Femur (tissue), 1 donor: ENCODE results near the gene BECN2.
A peak's percentile ranks its signal among the peaks of the same experiment; 100 is the strongest.

Experiments used
- DNase-seq: peaks from one replicate; pipeline ENCODE4 v3.0.0-alpha.2; 2017

The BECN2 gene

GRCh38 chr1:241957692-241958494, at the start of gene BECN2:
Gene BECN2 (plus strand): TSS chr1:241957767. CDS start chr1:241957767, 0 bp downstream.
- DNase-seq: no peak

GRCh38 chr1:241916196-241916595, 41.4 kb upstream of the BECN2 start:
- no peak for DNase-seq

- no peak for DNase-seq
Measured at GRCh38 chr1:241917487-241917886, 40.1 kb upstream of the BECN2 start.

GRCh38 chr1:241918879-241919278, 38.7 kb upstream of the BECN2 start:
- DNase-seq: no peak

GRCh38 chr1:241924080-241924808, 33.3 kb upstream of the BECN2 start:
- DNase-seq: no peak

GRCh38 chr1:241926141-241926540, 31.4 kb upstream of the BECN2 start:
- no peak for DNase-seq

GRCh38 chr1:241927321-241927720, 30.2 kb upstream of the BECN2 start:
- DNase-seq: no peak

- DNase-seq: no peak
Measured at GRCh38 chr1:241932845-241933244, 24.7 kb upstream of the BECN2 start.

GRCh38 chr1:241934201-241934848, 23.2 kb upstream of the BECN2 start:
- DNase-seq: peak; percentile 91

- DNase-seq: peak; percentile 54
Measured at GRCh38 chr1:241934866-241935265, 22.7 kb upstream of the BECN2 start.

GRCh38 chr1:241939798-241940197, 17.8 kb upstream of the BECN2 start:
- no peak for DNase-seq

- no peak for DNase-seq
Measured at GRCh38 chr1:241942738-241943137, 14.8 kb upstream of the BECN2 start.

- DNase-seq: no peak
Measured at GRCh38 chr1:241944300-241944699, 13.3 kb upstream of the BECN2 start.

GRCh38 chr1:241947354-241947753, 10.2 kb upstream of the BECN2 start:
- DNase-seq: peak; percentile 75

GRCh38 chr1:241950390-241950789, 7.2 kb upstream of the BECN2 start:
- no peak for DNase-seq

- DNase-seq: no peak
Measured at GRCh38 chr1:241962153-241962552, 4.6 kb downstream of the BECN2 start.

GRCh38 chr1:241963722-241964121, 6.2 kb downstream of the BECN2 start:
- DNase-seq: no peak

- DNase-seq: no peak
Measured at GRCh38 chr1:241964550-241965282, 7.1 kb downstream of the BECN2 start.

GRCh38 chr1:241968611-241969010, 11.0 kb downstream of the BECN2 start:
- no peak for DNase-seq

- DNase-seq: peak; percentile 80
Measured at GRCh38 chr1:241972703-241973369, 15.3 kb downstream of the BECN2 start.

- no peak for DNase-seq
Measured at GRCh38 chr1:241976229-241976628, 18.7 kb downstream of the BECN2 start.

- DNase-seq: no peak
Measured at GRCh38 chr1:241979071-241979470, 21.5 kb downstream of the BECN2 start.
